HepG2 (cell line): Measurements from ENCODE around the gene ITIH2. TPM values are rescaled to one million over a fixed set of nuclear protein-coding genes. Genes with fewer than 3 reads are reported as not detected.
A peak's percentile ranks its signal among the peaks of the same experiment; 100 is the strongest.

Experiments
- IRF2 ChIP-seq: IDR thresholded peaks from 2 replicates; pipeline ENCODE4 v1.6.1; 2018; ENCODE audit warnings: missing genetic modification reagents, missing compliant biosample characterization
- KAT8 ChIP-seq: IDR thresholded peaks from 2 replicates; pipeline ENCODE4 v1.6.1; 2016; ENCODE audit warnings: missing genetic modification reagents, missing compliant biosample characterization
- NFYC ChIP-seq: IDR thresholded peaks from 2 replicates; pipeline ENCODE4 v1.6.1; 2016; ENCODE audit warnings: missing genetic modification reagents, missing compliant biosample characterization
- PITX1 ChIP-seq: sonication (generic); formaldehyde crosslinking; IDR thresholded peaks from 2 replicates; pipeline ENCODE4 v1.5.1; 2020; ENCODE audit warnings: mild to moderate bottlenecking, missing genetic modification reagents
- SP4 ChIP-seq: sonication (generic); formaldehyde crosslinking; IDR thresholded peaks from 2 replicates; pipeline ENCODE4 v1.8.1; 2023; ENCODE audit warnings: mild to moderate bottlenecking, missing genetic modification reagents
- TGIF2 ChIP-seq: IDR thresholded peaks from 2 replicates; pipeline ENCODE4 v1.6.1; 2016; ENCODE audit warnings: control low read depth, missing compliant biosample characterization
- ZBTB20 ChIP-seq: sonication (generic); formaldehyde crosslinking; IDR thresholded peaks from 2 replicates; pipeline ENCODE4 v1.8.1; 2023; ENCODE audit warnings: missing genetic modification reagents, low read depth, mild to moderate bottlenecking, borderline replicate concordance
- ZNF205 ChIP-seq: IDR thresholded peaks from 2 replicates; pipeline ENCODE4 v1.6.1; 2018; ENCODE audit warnings: missing biosample characterization, missing genetic modification reagents
- ZNF589 ChIP-seq: sonication (generic); formaldehyde crosslinking; conservative IDR thresholded peaks from 2 replicates; pipeline ENCODE4 v1.8.0; 2022; ENCODE audit warnings: mild to moderate bottlenecking, moderate library complexity, missing genetic modification reagents
- ZNF713 ChIP-seq: sonication (generic); formaldehyde crosslinking; IDR thresholded peaks from 2 replicates; pipeline ENCODE4 v1.4.0; 2020; ENCODE audit warnings: mild to moderate bottlenecking, missing genetic modification reagents
- polyA plus RNA-seq, 8 experiments: library from polyadenylated mRNA; depleted of rRNA in 3 of 8; stranded (reverse) in 7 of 8; unstranded in 1 of 8; fragments of >200 nt; fragmentation: Illumina TruSeq in 4 of 8; extraction: Trizol in 4 of 8; gene quantifications; 2 replicates each; pipeline versions ENCODE4 v1.2.1 to v1.2.3, GENCODE V29; 2011 to 2016; ENCODE audit warnings: low read depth in 4 of 8, missing spikeins in 1 of 8, mixed read lengths in 1 of 8; ENCODE audit not compliant: insufficient read depth in 1 of 8
- total RNA-seq, 5 experiments: library from RNA; depleted of rRNA; stranded (reverse); fragments of >200 nt; fragmentation: Illumina TruSeq; extraction: Trizol; gene quantifications; 2 replicates each; pipeline ENCODE4 v1.2.3, GENCODE V29; 2016; ENCODE audit warnings: low read depth in 1 of 5
- TF ChIP-seq, protein P1 (sequence below): sonication (generic); formaldehyde crosslinking; conservative IDR thresholded peaks from 2 replicates; pipeline ENCODE4 v1.8.1; 2023; ENCODE audit warnings: missing genetic modification reagents
- TF ChIP-seq, protein P2 (sequence below): sonication (generic); formaldehyde crosslinking; IDR thresholded peaks from 2 replicates; pipeline ENCODE4 v1.4.0; 2020; ENCODE audit warnings: missing genetic modification reagents, borderline replicate concordance
- TF ChIP-seq, protein P3 (sequence below): sonication (generic); formaldehyde crosslinking; IDR thresholded peaks from 2 replicates; pipeline ENCODE4 v1.9.0; 2022; ENCODE audit warnings: missing genetic modification reagents, mild to moderate bottlenecking, borderline replicate concordance
- TF ChIP-seq, protein P4 (sequence below), 2 experiments: sonication (generic) in 1 of 2; formaldehyde crosslinking in 1 of 2; IDR thresholded peaks; 2 replicates each; pipeline versions ENCODE4 v1.6.1 to v1.9.0; 2014 to 2022; ENCODE audit warnings: antibody characterized with exemption in 1 of 2, borderline replicate concordance in 1 of 2, inconsistent platforms in 1 of 2, low read depth in 1 of 2, missing genetic modification reagents in 1 of 2

ITIH2 gene
- total and polyA plus RNA-seq, 2 of the 13 experiments (the other 11 are each of a cell fraction or from before 2014, with no cell fraction given), result 1,197 to 1,427 TPM

DNA sequence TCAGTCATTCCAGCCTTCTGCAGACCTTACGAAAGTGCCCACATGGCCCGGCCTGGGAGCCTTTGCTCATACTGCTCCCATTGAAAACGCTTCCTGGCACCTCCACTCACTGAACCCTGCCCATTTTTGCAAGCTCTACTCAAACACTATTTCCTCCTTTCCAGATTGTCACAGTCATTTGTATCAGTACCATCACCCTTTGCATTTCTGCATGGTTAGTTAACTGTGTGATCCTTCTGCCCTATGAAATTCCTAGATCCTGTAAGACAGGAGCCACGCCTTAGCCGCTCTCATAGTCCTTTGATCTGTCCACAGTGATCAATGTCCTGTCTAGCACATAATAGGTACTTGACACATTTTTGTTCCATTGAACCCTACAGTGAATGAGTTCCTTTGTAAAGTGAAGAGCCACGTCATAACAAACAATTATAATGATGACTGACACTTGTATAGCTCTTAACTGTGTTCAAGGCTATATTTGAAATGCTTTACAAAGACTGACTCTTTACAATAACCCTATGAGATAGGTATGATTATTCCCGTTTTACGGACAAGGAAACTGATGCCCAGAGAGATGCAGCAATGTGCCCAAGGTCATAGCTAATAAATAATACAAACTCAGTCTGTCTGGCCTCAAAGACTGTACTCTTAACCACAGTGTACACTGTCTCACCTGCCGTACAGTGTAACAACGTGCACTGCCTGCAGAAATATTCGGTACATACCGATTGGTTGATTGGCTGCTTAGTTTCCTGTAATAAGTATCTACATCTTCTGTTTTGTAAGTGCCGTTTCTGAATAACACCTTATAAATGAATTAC is 16.6 kb upstream of the ITIH2 start (continued):
- TF ChIP-seq, protein P1, sequence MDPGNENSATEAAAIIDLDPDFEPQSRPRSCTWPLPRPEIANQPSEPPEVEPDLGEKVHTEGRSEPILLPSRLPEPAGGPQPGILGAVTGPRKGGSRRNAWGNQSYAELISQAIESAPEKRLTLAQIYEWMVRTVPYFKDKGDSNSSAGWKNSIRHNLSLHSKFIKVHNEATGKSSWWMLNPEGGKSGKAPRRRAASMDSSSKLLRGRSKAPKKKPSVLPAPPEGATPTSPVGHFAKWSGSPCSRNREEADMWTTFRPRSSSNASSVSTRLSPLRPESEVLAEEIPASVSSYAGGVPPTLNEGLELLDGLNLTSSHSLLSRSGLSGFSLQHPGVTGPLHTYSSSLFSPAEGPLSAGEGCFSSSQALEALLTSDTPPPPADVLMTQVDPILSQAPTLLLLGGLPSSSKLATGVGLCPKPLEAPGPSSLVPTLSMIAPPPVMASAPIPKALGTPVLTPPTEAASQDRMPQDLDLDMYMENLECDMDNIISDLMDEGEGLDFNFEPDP (CRISPR knock-in tag), result no peak
- TF ChIP-seq, protein P2, sequence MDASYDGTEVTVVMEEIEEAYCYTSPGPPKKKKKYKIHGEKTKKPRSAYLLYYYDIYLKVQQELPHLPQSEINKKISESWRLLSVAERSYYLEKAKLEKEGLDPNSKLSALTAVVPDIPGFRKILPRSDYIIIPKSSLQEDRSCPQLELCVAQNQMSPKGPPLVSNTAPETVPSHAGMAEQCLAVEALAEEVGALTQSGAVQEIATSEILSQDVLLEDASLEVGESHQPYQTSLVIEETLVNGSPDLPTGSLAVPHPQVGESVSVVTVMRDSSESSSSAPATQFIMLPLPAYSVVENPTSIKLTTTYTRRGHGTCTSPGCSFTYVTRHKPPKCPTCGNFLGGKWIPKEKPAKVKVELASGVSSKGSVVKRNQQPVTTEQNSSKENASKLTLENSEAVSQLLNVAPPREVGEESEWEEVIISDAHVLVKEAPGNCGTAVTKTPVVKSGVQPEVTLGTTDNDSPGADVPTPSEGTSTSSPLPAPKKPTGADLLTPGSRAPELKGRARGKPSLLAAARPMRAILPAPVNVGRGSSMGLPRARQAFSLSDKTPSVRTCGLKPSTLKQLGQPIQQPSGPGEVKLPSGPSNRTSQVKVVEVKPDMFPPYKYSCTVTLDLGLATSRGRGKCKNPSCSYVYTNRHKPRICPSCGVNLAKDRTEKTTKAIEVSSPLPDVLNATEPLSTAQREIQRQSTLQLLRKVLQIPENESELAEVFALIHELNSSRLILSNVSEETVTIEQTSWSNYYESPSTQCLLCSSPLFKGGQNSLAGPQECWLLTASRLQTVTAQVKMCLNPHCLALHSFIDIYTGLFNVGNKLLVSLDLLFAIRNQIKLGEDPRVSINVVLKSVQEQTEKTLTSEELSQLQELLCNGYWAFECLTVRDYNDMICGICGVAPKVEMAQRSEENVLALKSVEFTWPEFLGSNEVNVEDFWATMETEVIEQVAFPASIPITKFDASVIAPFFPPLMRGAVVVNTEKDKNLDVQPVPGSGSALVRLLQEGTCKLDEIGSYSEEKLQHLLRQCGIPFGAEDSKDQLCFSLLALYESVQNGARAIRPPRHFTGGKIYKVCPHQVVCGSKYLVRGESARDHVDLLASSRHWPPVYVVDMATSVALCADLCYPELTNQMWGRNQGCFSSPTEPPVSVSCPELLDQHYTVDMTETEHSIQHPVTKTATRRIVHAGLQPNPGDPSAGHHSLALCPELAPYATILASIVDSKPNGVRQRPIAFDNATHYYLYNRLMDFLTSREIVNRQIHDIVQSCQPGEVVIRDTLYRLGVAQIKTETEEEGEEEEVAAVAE (CRISPR knock-in tag), result 0 out of 2 replicates have a peak, but pooled peaks have one; percentile 77
- TF ChIP-seq, protein P3, sequence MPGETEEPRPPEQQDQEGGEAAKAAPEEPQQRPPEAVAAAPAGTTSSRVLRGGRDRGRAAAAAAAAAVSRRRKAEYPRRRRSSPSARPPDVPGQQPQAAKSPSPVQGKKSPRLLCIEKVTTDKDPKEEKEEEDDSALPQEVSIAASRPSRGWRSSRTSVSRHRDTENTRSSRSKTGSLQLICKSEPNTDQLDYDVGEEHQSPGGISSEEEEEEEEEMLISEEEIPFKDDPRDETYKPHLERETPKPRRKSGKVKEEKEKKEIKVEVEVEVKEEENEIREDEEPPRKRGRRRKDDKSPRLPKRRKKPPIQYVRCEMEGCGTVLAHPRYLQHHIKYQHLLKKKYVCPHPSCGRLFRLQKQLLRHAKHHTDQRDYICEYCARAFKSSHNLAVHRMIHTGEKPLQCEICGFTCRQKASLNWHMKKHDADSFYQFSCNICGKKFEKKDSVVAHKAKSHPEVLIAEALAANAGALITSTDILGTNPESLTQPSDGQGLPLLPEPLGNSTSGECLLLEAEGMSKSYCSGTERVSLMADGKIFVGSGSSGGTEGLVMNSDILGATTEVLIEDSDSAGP, result no peak
- TF ChIP-seq ZNF713 (no peak), ZNF589 (CRISPR knock-in tag) (no peak), KAT8 (CRISPR knock-in tag) (peak; percentile 58; the same call in 1 of the 2 replicates), TGIF2 (peak; percentile 66), NFYC (CRISPR knock-in tag) (peak; percentile 27; the same call in 1 of the 2 replicates), ZNF205 (peak; percentile 83; the same call in 1 of the 2 replicates), ZBTB20 (CRISPR knock-in tag) (peak; percentile 74; the same call in 1 of the 2 replicates), IRF2 (CRISPR knock-in tag) (peak; percentile 64), SP4 (CRISPR knock-in tag) (peak; percentile 46; the same call in 1 of the 2 replicates), PITX1 (CRISPR knock-in tag) (peak; percentile 95)
- TF ChIP-seq, protein P4, sequence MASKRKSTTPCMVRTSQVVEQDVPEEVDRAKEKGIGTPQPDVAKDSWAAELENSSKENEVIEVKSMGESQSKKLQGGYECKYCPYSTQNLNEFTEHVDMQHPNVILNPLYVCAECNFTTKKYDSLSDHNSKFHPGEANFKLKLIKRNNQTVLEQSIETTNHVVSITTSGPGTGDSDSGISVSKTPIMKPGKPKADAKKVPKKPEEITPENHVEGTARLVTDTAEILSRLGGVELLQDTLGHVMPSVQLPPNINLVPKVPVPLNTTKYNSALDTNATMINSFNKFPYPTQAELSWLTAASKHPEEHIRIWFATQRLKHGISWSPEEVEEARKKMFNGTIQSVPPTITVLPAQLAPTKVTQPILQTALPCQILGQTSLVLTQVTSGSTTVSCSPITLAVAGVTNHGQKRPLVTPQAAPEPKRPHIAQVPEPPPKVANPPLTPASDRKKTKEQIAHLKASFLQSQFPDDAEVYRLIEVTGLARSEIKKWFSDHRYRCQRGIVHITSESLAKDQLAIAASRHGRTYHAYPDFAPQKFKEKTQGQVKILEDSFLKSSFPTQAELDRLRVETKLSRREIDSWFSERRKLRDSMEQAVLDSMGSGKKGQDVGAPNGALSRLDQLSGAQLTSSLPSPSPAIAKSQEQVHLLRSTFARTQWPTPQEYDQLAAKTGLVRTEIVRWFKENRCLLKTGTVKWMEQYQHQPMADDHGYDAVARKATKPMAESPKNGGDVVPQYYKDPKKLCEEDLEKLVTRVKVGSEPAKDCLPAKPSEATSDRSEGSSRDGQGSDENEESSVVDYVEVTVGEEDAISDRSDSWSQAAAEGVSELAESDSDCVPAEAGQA (IDR thresholded peaks at IDR 0.05; ENCODE audit: low read depth), result no peak
- TF ChIP-seq, protein P4 (CRISPR knock-in tag; IDR thresholded peaks at IDR 0.05; ENCODE audit: borderline replicate concordance), result peak; percentile 96; the same call in 1 of the 2 replicates
